Muscle of leg (tissue), 11 donors: ENCODE data around the gene GBP7. TPM values are rescaled to one million over a fixed set of nuclear protein-coding genes. Genes with fewer than 3 reads are reported as not detected.

Source experiments
- DNase-seq: peaks from one replicate; pipeline ENCODE4 v3.0.0; 2013
- H3K27ac ChIP-seq: one replicate; pipeline ENCODE4 v1.5.1; 2013; ENCODE audit warnings: mild to moderate bottlenecking, low read length, control low read depth
- H3K27me3 ChIP-seq: one replicate; pipeline ENCODE4 v1.6.1; 2013; ENCODE audit warnings: low read length; ENCODE audit not compliant: control insufficient read depth, insufficient read depth
- H3K36me3 ChIP-seq: one replicate; pipeline ENCODE4 v1.6.1; 2013; ENCODE audit warnings: low read length; ENCODE audit not compliant: control insufficient read depth, insufficient read depth
- H3K4me1 ChIP-seq: one replicate; pipeline ENCODE4 v1.6.1; 2013; ENCODE audit warnings: low read length; ENCODE audit not compliant: control insufficient read depth, insufficient read depth
- H3K4me3 ChIP-seq: one replicate; pipeline ENCODE4 v1.5.1; 2013; ENCODE audit warnings: low read length, control low read depth
- H3K9me3 ChIP-seq: replicated peaks from 2 replicates; pipeline ENCODE4 v1.6.1; 2013; ENCODE audit warnings: low read depth, low read length; ENCODE audit not compliant: control insufficient read depth
- WGBS: methylation state at CpG from one replicate; pipeline ENCODE4 v1.1.5; 2013; ENCODE audit warnings: missing lambda C conversion rate; ENCODE audit not compliant: insufficient coverage; 5-methylcytosine and 5-hydroxymethylcytosine counted together
- polyA plus RNA-seq, 8 donors: library from polyadenylated mRNA; unstranded; fragments of 120-200 nt; gene quantifications; one replicate each; pipeline versions ENCODE4 v1.2.1 to v1.2.3, GENCODE V29; 2013; ENCODE audit warnings: inconsistent platforms in 1 of 8, low replicate concordance in 1 of 8; ENCODE audit not compliant: insufficient read length in 8 of 8, insufficient read depth in 1 of 8
- total RNA-seq: library from RNA; stranded (reverse); fragments of 120-200 nt; gene quantifications from one replicate; pipeline ENCODE4 v1.2.4, GENCODE V29; 2013

The GBP7 gene
- total and polyA plus RNA-seq, 9 donors, result 0.04 to 0.11 (median 0.07) TPM; not detected in 4

DNA sequence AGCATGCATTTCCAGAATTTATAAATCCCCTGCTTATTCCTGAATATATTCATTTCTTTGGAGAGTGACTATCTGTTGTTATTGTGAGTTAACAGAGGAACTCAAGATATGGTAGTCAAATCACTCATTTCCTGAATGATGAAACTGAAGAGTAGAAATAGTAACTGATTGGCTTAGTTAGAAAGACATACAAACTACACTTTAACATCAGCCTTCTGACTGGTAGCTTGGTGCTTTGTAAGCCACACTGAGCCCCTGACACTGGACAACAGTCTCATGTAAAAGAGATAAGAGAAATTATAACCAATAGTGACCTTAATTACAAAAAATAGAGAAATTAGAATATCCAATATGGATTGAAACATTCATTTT, 4.8 kb downstream of the GBP7 start:
- Histone ChIP-seq H3K36me3 (no peaks in the 10 kb centered on the region), H3K9me3 (no peaks in the 10 kb centered on the region), H3K27me3 (no peaks in the 10 kb centered on the region), H3K4me3 (no peak overlapping the region), H3K27ac (no peak overlapping the region), H3K4me1 (no peaks in the 10 kb centered on the region)
- no peak for DNase-seq

DNA sequence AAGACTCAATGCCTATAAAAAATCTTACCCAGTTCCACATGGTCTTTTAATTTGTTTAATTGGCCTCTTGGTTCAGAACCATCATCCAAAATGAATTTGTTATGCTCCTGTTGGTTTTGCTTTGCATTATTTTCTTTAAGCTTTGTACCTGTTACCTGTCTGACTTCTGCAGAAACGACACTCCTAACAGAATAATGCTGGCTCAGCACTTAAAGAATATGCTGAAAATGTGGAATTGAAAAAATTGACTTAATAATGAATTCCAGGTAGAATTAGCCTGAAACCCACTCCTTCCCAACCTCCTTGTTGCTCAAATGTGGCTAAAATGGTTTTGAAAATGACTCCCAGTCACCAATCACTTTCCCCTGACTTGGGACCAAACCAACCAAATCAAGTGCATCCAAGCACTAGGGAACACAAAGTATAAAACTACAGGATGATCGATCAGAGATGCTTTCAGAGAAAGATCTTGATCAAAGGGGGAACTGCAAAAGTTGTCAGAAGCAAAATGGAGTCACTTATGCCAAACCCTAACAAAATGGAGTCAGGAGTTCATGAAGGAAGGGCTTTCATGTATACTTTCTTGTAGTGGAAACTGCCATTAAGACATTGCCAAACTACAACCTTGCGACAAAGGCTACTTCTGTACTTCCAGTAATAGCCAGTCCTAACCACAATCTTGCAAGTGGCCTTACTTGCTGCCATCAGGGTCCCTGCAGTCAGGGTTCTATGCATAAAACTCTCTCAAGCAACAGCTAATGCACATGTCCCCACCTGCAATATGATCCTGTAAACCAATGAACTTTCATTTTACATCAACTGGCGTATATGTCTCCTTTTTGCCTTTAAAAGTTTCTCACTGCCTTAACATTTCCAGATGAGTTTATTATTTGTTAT, 5.4 kb downstream of the GBP7 start:
- H3K36me3 ChIP-seq, result no peaks in the 10 kb centered on the region
- no peaks in the 10 kb centered on the region for H3K4me1 ChIP-seq
- DNase-seq, result no peak
- H3K27me3 ChIP-seq, result no peaks in the 10 kb centered on the region
- no peak overlapping the region for H3K27ac ChIP-seq
- H3K4me3 ChIP-seq, result no peak overlapping the region
- WGBS, result 100% methylated on average over 1 of the region's 4 CpGs
- no peaks in the 10 kb centered on the region for H3K9me3 ChIP-seq

DNA sequence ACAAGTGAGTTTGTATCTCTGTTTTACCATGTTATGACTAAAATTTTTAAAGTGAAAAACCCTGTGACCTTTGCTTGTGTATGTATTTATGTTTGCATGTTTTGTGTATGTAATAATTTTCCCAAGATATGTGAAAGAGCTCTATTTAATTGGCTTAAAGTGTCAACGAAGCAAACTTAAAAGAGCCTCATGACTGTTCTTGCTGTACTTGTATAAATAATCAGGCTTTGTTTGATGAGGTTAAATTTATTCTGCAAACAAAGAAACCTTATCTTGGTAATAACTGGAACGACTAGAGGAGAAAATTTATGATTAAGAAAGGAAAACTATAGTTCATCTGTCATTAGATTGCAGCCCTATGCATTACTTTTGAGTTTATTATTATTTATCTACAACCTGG, 6.6 kb downstream of the GBP7 start:
- Histone ChIP-seq H3K27ac (no peak overlapping the region), H3K9me3 (no peaks in the 10 kb centered on the region), H3K4me3 (no peak overlapping the region), H3K36me3 (no peaks in the 10 kb centered on the region), H3K4me1 (no peaks in the 10 kb centered on the region), H3K27me3 (no peaks in the 10 kb centered on the region)
- no peak for DNase-seq
- WGBS, result no CpG with 5 or more reads among the region's 2 CpGs

DNA sequence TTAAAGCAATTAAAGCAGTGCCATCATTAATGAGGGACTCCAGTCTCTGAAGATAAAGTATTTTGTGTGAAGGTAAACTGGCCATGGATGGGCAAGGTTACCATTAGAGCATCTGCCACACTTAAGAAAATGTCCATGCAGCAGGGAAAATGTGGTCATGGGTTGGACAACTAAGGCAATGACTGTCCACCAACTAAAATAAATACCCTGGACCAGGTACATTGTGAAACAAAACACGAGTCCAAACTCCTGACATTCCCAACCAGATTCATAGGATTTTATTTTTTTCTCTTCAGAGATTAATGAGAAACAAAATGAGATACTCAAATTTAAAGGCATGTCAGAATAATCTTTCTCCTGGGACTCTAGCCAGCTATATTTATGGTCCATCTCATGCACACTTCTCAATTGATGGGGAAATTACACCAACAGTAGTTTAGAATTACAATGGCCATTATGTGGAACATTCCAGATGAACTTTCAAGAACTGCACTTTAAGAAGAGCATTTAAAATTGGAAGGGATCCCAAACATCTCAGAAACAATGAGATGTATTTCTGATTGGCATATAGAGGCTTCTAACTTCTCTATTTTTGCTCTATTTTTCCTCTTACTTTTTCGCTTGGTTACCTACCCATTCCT, 8.1 kb downstream of the GBP7 start:
- H3K27me3 ChIP-seq, result no peaks in the 10 kb centered on the region
- H3K4me3 ChIP-seq, result no peak overlapping the region
- H3K9me3 ChIP-seq, result no peaks in the 10 kb centered on the region
- H3K36me3 ChIP-seq, result no peaks in the 10 kb centered on the region
- DNase-seq, result no peak
- WGBS, result no CpG with 5 or more reads among the region's 2 CpGs
- H3K27ac ChIP-seq, result no peak overlapping the region
- H3K4me1 ChIP-seq, result no peaks in the 10 kb centered on the region

DNA sequence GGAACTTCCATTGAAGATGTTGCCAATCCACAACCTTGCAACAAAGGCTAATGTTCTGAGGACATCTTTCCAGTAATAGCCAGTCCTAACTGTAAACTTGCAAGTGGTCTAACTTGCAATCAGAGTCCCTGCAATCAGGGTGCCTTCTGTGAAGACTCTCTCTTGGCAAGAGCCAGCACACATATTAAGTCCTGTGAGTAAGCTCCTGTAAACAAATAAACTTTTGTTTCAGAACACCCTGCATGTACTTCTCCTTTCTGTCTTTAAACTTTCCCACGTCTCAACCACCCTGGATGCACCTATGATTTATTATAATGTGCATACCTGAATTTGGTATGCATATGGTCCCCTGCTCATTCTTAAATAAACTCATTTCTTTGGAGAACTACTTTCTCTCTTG, 9.1 kb downstream of the GBP7 start:
- no peak for DNase-seq
- H3K27me3 ChIP-seq, result no peaks in the 10 kb centered on the region
- H3K4me1 ChIP-seq, result no peaks in the 10 kb centered on the region
- no peaks in the 10 kb centered on the region for H3K9me3 ChIP-seq
- no peak overlapping the region for H3K27ac ChIP-seq
- no peaks in the 10 kb centered on the region for H3K36me3 ChIP-seq
- H3K4me3 ChIP-seq, result no peak overlapping the region
- no CpG with 5 or more reads among the region's 1 CpG for WGBS

DNA sequence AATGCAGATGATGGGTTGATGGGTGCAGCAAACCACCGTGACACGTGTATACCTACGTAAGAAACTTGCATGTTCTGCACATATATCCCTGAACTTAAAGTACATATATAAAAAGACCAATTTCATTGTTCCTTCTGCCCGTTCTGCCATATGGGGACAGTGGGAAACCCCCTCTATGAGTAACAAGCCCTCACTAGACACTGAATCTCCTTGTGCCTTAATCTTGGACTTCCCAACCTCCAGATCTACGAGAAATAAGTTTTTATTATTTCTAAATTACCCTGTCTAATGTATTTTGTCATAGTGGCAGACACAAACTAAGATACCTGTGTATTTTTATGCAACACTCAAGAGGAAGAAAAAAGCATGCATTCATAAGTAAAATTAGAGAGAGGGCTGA, 10.0 kb downstream of the GBP7 start:
- WGBS, result no CpG with 5 or more reads among the region's 5 CpGs
- H3K27ac ChIP-seq, result no peak overlapping the region

DNA sequence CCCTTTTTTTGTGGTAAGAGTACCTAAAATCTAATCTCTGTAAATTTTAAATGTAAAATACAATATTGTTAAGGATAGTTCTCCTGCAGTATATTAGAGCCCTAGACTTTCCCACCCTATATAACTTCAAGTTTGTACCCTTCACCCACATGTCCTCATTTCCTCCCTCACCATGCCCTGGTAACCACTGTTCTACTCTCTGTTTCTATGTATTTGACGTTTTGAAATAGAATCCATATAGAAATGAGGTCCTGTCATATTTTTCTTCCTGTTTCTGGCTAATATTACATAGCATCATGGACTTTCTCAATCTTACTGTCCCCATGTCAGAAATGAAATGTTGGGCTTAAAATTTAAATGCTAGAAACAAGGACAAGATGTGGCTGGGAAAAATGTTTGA, 24.8 kb downstream of the GBP7 start:
- H3K9me3 ChIP-seq, result no peaks in the 10 kb centered on the region
- H3K4me3 ChIP-seq, result no peak overlapping the region
- no peak for DNase-seq
- no peaks in the 10 kb centered on the region for H3K4me1 ChIP-seq
- no peaks in the 10 kb centered on the region for H3K36me3 ChIP-seq
- WGBS, result no CpG with 5 or more reads among the region's 1 CpG
- H3K27me3 ChIP-seq, result no peaks in the 10 kb centered on the region
- H3K27ac ChIP-seq, result no peak overlapping the region

More for the DNA sequence above, 10.0 kb downstream of the GBP7 start:
- DNase-seq, result no peak
- Histone ChIP-seq H3K36me3 (no peaks in the 10 kb centered on the region), H3K9me3 (no peaks in the 10 kb centered on the region), H3K4me3 (no peak overlapping the region), H3K4me1 (no peaks in the 10 kb centered on the region), H3K27me3 (no peaks in the 10 kb centered on the region)

DNA sequence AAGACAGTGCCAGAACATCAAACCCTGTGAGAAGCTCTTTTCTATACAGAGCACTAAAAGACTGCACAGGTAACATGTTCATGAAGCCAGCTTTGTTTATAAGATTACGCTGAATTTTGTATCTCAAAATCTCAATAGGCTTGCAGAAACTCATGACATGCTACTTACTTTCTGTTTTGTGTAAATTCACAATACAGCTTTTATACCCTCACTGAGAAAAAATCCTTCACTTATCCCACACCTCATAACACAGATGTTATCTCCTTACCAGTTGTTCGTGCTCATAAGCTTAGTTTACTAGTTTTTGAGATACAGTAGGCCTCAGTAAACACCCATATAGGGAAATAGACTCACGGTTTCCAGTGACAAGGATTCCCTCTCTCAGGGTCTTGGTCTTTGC, 25.8 kb downstream of the GBP7 start:
- no peak for DNase-seq
- WGBS, result 100% methylated on average over 1 of the region's 3 CpGs

DNA sequence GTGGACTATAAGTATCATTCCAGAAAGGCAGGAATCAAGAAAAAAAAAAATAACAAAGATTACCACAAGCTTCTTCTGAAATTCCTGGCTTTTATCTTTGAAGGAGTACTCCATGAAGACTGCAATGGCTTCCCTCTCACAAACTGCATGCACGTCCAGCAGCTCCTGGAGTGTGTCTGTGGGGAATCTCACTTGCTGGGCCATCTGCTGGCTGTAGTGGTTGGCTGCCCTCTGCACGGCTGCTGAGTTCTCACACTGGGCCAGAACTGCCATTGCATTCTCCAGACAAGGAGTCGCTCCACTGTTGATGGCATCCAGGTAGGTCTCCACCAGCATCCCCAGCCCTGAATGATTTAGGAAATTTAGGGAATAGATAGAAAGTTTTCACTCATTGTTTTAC, 26.6 kb downstream of the GBP7 start:
- Histone ChIP-seq H3K4me3 (no peak overlapping the region), H3K36me3 (no peaks in the 10 kb centered on the region), H3K27me3 (no peaks in the 10 kb centered on the region), H3K9me3 (no peaks in the 10 kb centered on the region), H3K27ac (no peak overlapping the region), H3K4me1 (no peaks in the 10 kb centered on the region)
- DNase-seq, result peak; percentile 11
- 8% methylated on average over 2 of the region's 3 CpGs for WGBS

More for the DNA sequence above, 25.8 kb downstream of the GBP7 start:
- no peak overlapping the region for H3K4me3 ChIP-seq
- no peak overlapping the region for H3K27ac ChIP-seq
- H3K9me3 ChIP-seq, result no peaks in the 10 kb centered on the region
- H3K27me3 ChIP-seq, result no peaks in the 10 kb centered on the region
- H3K36me3 ChIP-seq, result no peaks in the 10 kb centered on the region
- no peaks in the 10 kb centered on the region for H3K4me1 ChIP-seq

DNA sequence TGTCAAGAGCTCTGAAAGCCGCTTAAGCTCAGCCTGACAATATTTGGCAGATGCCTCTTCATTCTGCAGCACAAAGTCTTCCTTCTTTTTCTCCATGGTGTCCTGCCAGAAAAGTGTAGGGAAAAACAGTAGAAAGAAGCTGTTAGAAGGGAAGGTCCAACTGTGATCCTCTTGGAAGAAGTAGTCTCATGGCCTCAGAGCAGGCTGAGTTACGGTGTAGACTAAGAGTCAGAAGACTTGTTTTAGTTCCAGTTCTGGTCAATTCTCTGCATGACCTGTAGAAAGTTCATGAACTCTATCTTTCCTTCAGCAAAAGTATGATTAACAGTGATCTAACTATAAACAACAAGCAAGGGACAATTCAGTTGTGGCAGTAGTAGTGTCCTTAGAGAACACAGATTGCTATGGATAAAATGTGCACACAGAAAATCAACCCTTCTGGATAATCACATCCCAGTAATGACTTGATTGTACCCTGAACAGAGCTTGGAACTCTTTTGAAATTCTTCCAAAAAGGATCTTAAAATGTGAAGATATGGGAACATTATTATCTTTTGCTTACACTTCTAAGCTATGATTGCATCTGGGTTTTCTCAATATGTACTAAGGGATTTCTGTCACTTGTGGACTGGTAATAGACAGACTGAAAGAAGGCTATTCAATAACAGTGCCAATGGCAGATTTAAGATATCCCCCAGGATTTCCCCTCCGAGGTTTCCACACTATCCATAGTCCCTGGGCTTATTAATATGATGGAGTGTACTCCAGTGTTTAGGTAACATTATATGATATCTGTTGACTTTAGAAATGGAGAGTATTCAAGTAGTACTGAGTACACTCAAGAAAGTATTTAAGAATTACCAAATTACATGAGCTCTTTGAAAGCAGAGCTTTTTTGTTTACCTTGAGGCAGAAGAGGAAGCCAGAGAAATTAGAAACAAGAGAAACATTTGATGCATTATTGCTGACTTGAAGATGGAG, 27.8 kb downstream of the GBP7 start:
- Histone ChIP-seq H3K9me3 (no peaks in the 10 kb centered on the region), H3K4me1 (no peaks in the 10 kb centered on the region), H3K4me3 (no peak overlapping the region), H3K27me3 (no peaks in the 10 kb centered on the region), H3K27ac (no peak overlapping the region), H3K36me3 (no peaks in the 10 kb centered on the region)
- no CpG with 5 or more reads among the region's 3 CpGs for whole genome bisulfite sequencing
- DNase-seq, result peak; percentile 13
